Heart left ventricle (tissue), 16 donors: Measurements from ENCODE around the gene PLXNC1. TPM values are rescaled to one million over a fixed set of nuclear protein-coding genes. Genes with fewer than 3 reads are reported as not detected.

ENCODE experiments used
- ATAC-seq, 4 donors: fragments of 200-7000 bp; cut with Tn5 transposase; one replicate each; pipeline ENCODE4 v1.9.1; 2020 to 2022; ENCODE audit warnings: moderate library complexity in 4 of 4, mild to moderate bottlenecking in 3 of 4, moderate number of reproducible peaks in 1 of 4
- DNase-seq, 5 donors: peaks; one replicate each; pipeline ENCODE4 v3.0.0-alpha.2; 2020
- H3K27ac ChIP-seq, 12 donors: fragments of 200-600 bp; sonication (generic) in 4 of 12; one replicate each; pipeline versions ENCODE4 v1.5.0 to v1.8.0; 2016 to 2022; ENCODE audit warnings: mild to moderate bottlenecking in 2 of 12
- H3K27me3 ChIP-seq, 9 donors: fragments of 200-600 bp; sonication (generic) in 2 of 9; one replicate each; pipeline versions ENCODE4 v1.5.1 to v1.8.0; 2016 to 2022; ENCODE audit warnings: mild to moderate bottlenecking in 3 of 9
- H3K36me3 ChIP-seq, 9 donors: fragments of 200-600 bp; sonication (generic) in 2 of 9; one replicate each; pipeline versions ENCODE4 v1.5.0 to v1.8.0; 2018 to 2022; ENCODE audit warnings: mild to moderate bottlenecking in 2 of 9
- H3K4me1 ChIP-seq, 12 donors: fragments of 200-600 bp; sonication (generic) in 4 of 12; one replicate each; pipeline versions ENCODE4 v1.5.0 to v1.8.0; 2016 to 2022; ENCODE audit warnings: mild to moderate bottlenecking in 3 of 12
- H3K4me3 ChIP-seq, 12 donors: fragments of 200-600 bp; sonication (generic) in 4 of 12; one replicate each; pipeline versions ENCODE4 v1.5.0 to v1.8.0; 2017 to 2022; ENCODE audit warnings: mild to moderate bottlenecking in 9 of 12, moderate library complexity in 4 of 12
- H3K9me3 ChIP-seq, 12 donors: fragments of 200-600 bp; sonication (generic) in 4 of 12; one replicate each; pipeline versions ENCODE4 v1.5.0 to v1.8.0; 2016 to 2022; ENCODE audit warnings: mild to moderate bottlenecking in 1 of 12
- CTCF ChIP-seq, 12 donors: fragments of 200-600 bp; sonication (generic) in 4 of 12; IDR thresholded peaks; one replicate each; pipeline versions ENCODE4 v1.5.0 to v1.8.0; 2018 to 2022; ENCODE audit warnings: antibody characterized with exemption in 12 of 12, mild to moderate bottlenecking in 5 of 12
- POLR2A ChIP-seq, 2 donors: fragments of 450-650 bp; IDR thresholded peaks; one replicate each; pipeline ENCODE4 v1.6.1; 2017; ENCODE audit warnings: antibody characterized with exemption in 2 of 2, mild to moderate bottlenecking in 2 of 2, moderate library complexity in 2 of 2
- WGBS, 4 donors: extraction: QIAGEN DNeasy Blood & Tissue Kit in 2 of 4; methylation state at CpG; one replicate each; pipeline versions ENCODE4 v1.1.5 to v1.1.7; 2013 to 2018; 5-methylcytosine and 5-hydroxymethylcytosine counted together
- intact Hi-C, 10 donors: fragments of 100-400 bp; cut with DNase I; formaldehyde crosslinking; loops; one replicate each; pipeline versions ENCODE4 v1.11.1 to v1.14.2; 2022
- polyA plus RNA-seq, 2 donors: library from polyadenylated mRNA; stranded (reverse); fragments of 200-250 nt; gene quantifications; one replicate each; pipeline ENCODE4 v1.2.3, GENCODE V29; 2013
- total RNA-seq, 9 donors: library from RNA; depleted of rRNA in 2 of 9; stranded (reverse); fragments of >200 nt in 2 of 9; fragmentation: NEBNext Ultra II Directional in 3 of 9; extraction: Animal tissue kit (Norgen Biotek cat#: 25700) in 3 of 9; gene quantifications; one replicate each; pipeline versions ENCODE4 v1.1.0 to v1.2.4, GENCODE V29; 2016 to 2023
- donor health status: ischemic (EF 13 %, LVEDD 7.1; RV severe dilation, severe dysfunction).
- donor health status: healthy with polysubstance abuse.
- donor health status: DM: no; HTN: yes; CAD: no.
- donor health status: DM: no; HTN: no; CAD: no.
- donor health status: ischemic (EF 25% LVEDD 6.9; RV normal size, moderate dysfunction).
- donor health status: ischemic (EF 25% LVEDD 5.7; RV mildly dilated, moderate dysfunction).
- donor health status: healthy.
- donor health status: DM: yes; HTN: yes; CAD: no.
- donor health status: ischemic (EF 35%, LVEDD 5.7; RV mildly dilated, moderate dysfunction).
- donor health status: nonischemic (EF 11% LVEDD 7.7; RV severe dilation, severe dysfunction).
- donor health status: DM: yes; HTN: yes; CAD: no.
- donor health status: PGD.
- donor health status: ischemic (EF 29% LVEDD 5.4; RV normal size, mild dysfunction).
- donor health status: nonischemic (EF 23%, LVEDD 6.1; RV moderate dilation, normal function).

The PLXNC1 gene
- total and polyA plus RNA-seq, 11 donors: 0.84 to 18.4 (median 3.1) TPM

- no peak for DNase-seq
- WGBS, 4 donors: 55 to 65% (median 61%) methylated on average over 5 of the region's 5 CpGs
- no peak for ATAC-seq
- Histone ChIP-seq H3K36me3 (peaks cover 0 to 7% (median 0%) of the 10 kb centered on the region in 9 donors), H3K4me1 (peaks cover 0 to 21% (median 0%) of the 10 kb centered on the region in 12 donors), H3K9me3 (peaks cover 0 to 6% (median 1%) of the 10 kb centered on the region in 12 donors), H3K27me3 (peaks cover 0 to 5% (median 0%) of the 10 kb centered on the region in 9 donors), H3K27ac (no peak overlapping the region), H3K4me3 (no peak overlapping the region)
- no peak for TF ChIP-seq POLR2A (IDR thresholded peaks at IDR 0.05)
- TF ChIP-seq CTCF (IDR thresholded peaks at IDR 0.05): no peak
- intact Hi-C loops: no loop called here
Observed at GRCh38 chr12:94182986-94183707, 34.8 kb downstream of the PLXNC1 start.

GRCh38 chr12:94183708-94184379 lies 35.5 kb downstream of the PLXNC1 start:
- H3K4me1 ChIP-seq: peaks cover 0 to 25% (median 0%) of the 10 kb centered on the region in 12 donors
- no peaks in the 10 kb centered on the region for H3K9me3 ChIP-seq
- peaks cover 0 to 7% (median 0%) of the 10 kb centered on the region in 9 donors for H3K36me3 ChIP-seq
- H3K27me3 ChIP-seq: peaks cover 0 to 5% (median 0%) of the 10 kb centered on the region in 9 donors
- TF ChIP-seq POLR2A (IDR thresholded peaks at IDR 0.05) (no peak), CTCF (IDR thresholded peaks at IDR 0.05) (no peak)
- no peak overlapping the region for H3K27ac ChIP-seq
- 89 to 94% (median 90%) methylated on average over 9 of the region's 9 CpGs for WGBS, 4 donors
- intact Hi-C loops: no loop called here
- no peak for DNase-seq
- ATAC-seq: no peak
- H3K4me3 ChIP-seq: no peak overlapping the region

GRCh38 chr12:94184995-94185719 lies 36.8 kb downstream of the PLXNC1 start:
- Histone ChIP-seq H3K9me3 (no peaks in the 10 kb centered on the region), H3K4me3 (no peak overlapping the region), H3K36me3 (peaks cover 0 to 9% (median 0%) of the 10 kb centered on the region in 9 donors), H3K27ac (no peak overlapping the region), H3K4me1 (peaks cover 0 to 23% (median 0%) of the 10 kb centered on the region in 12 donors), H3K27me3 (peaks cover 0 to 5% (median 0%) of the 10 kb centered on the region in 9 donors)
- WGBS, 4 donors: 79 to 96% (median 86%) methylated on average over 6 to 7 of the region's 7 CpGs
- no peak for TF ChIP-seq POLR2A (IDR thresholded peaks at IDR 0.05)
- TF ChIP-seq CTCF (IDR thresholded peaks at IDR 0.05): no peak
- no peak for DNase-seq
- ATAC-seq: no peak
- intact Hi-C loops: no loop called here

GRCh38 chr12:94185801-94186200 lies 37.4 kb downstream of the PLXNC1 start:
- TF ChIP-seq POLR2A (IDR thresholded peaks at IDR 0.05) (no peak), CTCF (IDR thresholded peaks at IDR 0.05) (no peak)
- Histone ChIP-seq H3K36me3 (peaks cover 0 to 15% (median 0%) of the 10 kb centered on the region in 9 donors), H3K4me1 (peaks cover 0 to 21% (median 0%) of the 10 kb centered on the region in 12 donors), H3K27me3 (peaks cover 0 to 5% (median 0%) of the 10 kb centered on the region in 9 donors), H3K4me3 (no peak overlapping the region), H3K9me3 (no peaks in the 10 kb centered on the region), H3K27ac (no peak overlapping the region)
- ATAC-seq (no peak), DNase-seq (no peak)
- intact Hi-C loops: no loop called here
- 86 to 91% (median 89%) methylated on average over 7 of the region's 7 CpGs for WGBS, 4 donors
